Right ventricle myocardium inferior (tissue), 1 donor: ENCODE data around the gene RPS21. TPM values are rescaled to one million over a fixed set of nuclear protein-coding genes. Genes with fewer than 3 reads are reported as not detected.

Source experiments
- ATAC-seq: fragments of 200-7000 bp; cut with Tn5 transposase; one replicate; pipeline ENCODE4 v1.9.1; 2020; ENCODE audit warnings: mild to moderate bottlenecking, moderate library complexity
- DNase-seq: peaks from one replicate; pipeline ENCODE4 v3.0.0; 2021; ENCODE audit errors: missing footprints
- intact Hi-C: fragments of 100-400 bp; cut with DNase I; formaldehyde crosslinking; loops from one replicate; pipeline ENCODE4 v1.11.0; 2022
- total RNA-seq: library from RNA; stranded (reverse); fragmentation: NEBNext Ultra II Directional; extraction: Animal tissue kit (Norgen Biotek cat#: 25700); gene quantifications from one replicate; pipeline ENCODE4 v1.2.1, GENCODE V29; 2021
- donor health status: DM: no; HTN: yes; CAD: no; lungs with severe emphysema.

The RPS21 gene
- total RNA-seq, 1 donor from 2014 or later: 782 TPM

GRCh38 chr20:62403331-62403730, 16.4 kb downstream of the RPS21 start:
- DNase-seq (no peak), ATAC-seq (no peak)
- intact Hi-C loops: no loop called here

- no peak for ATAC-seq
- intact Hi-C loops: no loop called here
- DNase-seq: no peak
Observed at GRCh38 chr20:62404112-62404665, 17.3 kb downstream of the RPS21 start.

- no peak for DNase-seq
- no peak for ATAC-seq
- intact Hi-C loops: loop anchor here (5.0 kb wide), 1 partner anchor 93 kb away; no protein-coding TSS in a partner anchor
Observed at GRCh38 chr20:62404761-62405107, 17.8 kb downstream of the RPS21 start.

GRCh38 chr20:62405108-62405980, 18.4 kb downstream of the RPS21 start:
- peak; percentile 44 for ATAC-seq
- intact Hi-C loops: loop anchor here (5.0 kb wide), 1 partner anchor 92 kb away; no protein-coding TSS in a partner anchor
- peak; percentile 84 for DNase-seq

GRCh38 chr20:62405981-62406513, 19.1 kb downstream of the RPS21 start:
- ATAC-seq (peak; percentile 24), DNase-seq (no peak)
- intact Hi-C loops: loop anchor here (5.0 kb wide), 1 partner anchor 91 kb away; no protein-coding TSS in a partner anchor

- intact Hi-C loops: loop anchor here (1.0 to 5.0 kb wide), 2 partner anchors 91 to 104 kb away; partner anchors contain the start of gene ADRM1
- DNase-seq: no peak
Observed at GRCh38 chr20:62406635-62407176, 19.8 kb downstream of the RPS21 start.

GRCh38 chr20:62407221-62407992, 20.5 kb downstream of the RPS21 start, which contains the start of gene CABLES2:
Gene CABLES2, minus strand, starts transcription at chr20:62407285. Its CDS starts 9 bp downstream, at chr20:62407276.
- DNase-seq: peak; percentile 98
- intact Hi-C loops: loop anchor here (1.0 to 5.0 kb wide), 2 partner anchors 90 to 105 kb away; partner anchors contain the start of gene ADRM1
- peak; percentile 93 for ATAC-seq

More at GRCh38 chr20:62406635-62407176, 19.8 kb downstream of the RPS21 start:
- no peak for ATAC-seq

- DNase-seq (no peak), ATAC-seq (no peak)
- intact Hi-C loops: loop anchor here (5.0 kb wide), 1 partner anchor 89 kb away; no protein-coding TSS in a partner anchor
Observed at GRCh38 chr20:62408055-62408454, 21.2 kb downstream of the RPS21 start.

GRCh38 chr20:62408640-62409039, 21.7 kb downstream of the RPS21 start:
- intact Hi-C loops: loop anchor here (5.0 kb wide), 1 partner anchor 89 kb away; no protein-coding TSS in a partner anchor
- ATAC-seq (no peak), DNase-seq (no peak)

GRCh38 chr20:62409086-62409853, 22.4 kb downstream of the RPS21 start:
- ATAC-seq (no peak), DNase-seq (no peak)
- intact Hi-C loops: loop anchor here (5.0 kb wide), 1 partner anchor 88 kb away; no protein-coding TSS in a partner anchor

GRCh38 chr20:62409931-62410745, 23.2 kb downstream of the RPS21 start:
- peak; percentile 6 for ATAC-seq
- intact Hi-C loops: loop anchor here (5.0 kb wide), 1 partner anchor 87 kb away; no protein-coding TSS in a partner anchor

GRCh38 chr20:62410746-62411478, 24.0 kb downstream of the RPS21 start:
- no peak for ATAC-seq
- DNase-seq: no peak
- intact Hi-C loops: no loop called here

More at GRCh38 chr20:62409931-62410745, 23.2 kb downstream of the RPS21 start:
- no peak for DNase-seq

- DNase-seq (no peak), ATAC-seq (no peak)
- intact Hi-C loops: no loop called here
Observed at GRCh38 chr20:62411479-62412193, 24.7 kb downstream of the RPS21 start.

- no peak for ATAC-seq
- DNase-seq: no peak
- intact Hi-C loops: no loop called here
Observed at GRCh38 chr20:62412194-62413024, 25.5 kb downstream of the RPS21 start.
